NB4 (cell line): ENCODE measurements around the gene PLA2G4E.

Source experiments
- CTCF ChIP-seq: IDR thresholded peaks from one replicate; pipeline ENCODE4 v1.5.1; 2012; ENCODE audit warnings: low read depth, low read length
- POLR2A ChIP-seq: IDR thresholded peaks from 2 replicates; pipeline ENCODE4 v1.6.1; 2011; ENCODE audit warnings: mild to moderate bottlenecking; ENCODE audit not compliant: insufficient read length; ENCODE audit errors: extremely low read depth

DNA sequence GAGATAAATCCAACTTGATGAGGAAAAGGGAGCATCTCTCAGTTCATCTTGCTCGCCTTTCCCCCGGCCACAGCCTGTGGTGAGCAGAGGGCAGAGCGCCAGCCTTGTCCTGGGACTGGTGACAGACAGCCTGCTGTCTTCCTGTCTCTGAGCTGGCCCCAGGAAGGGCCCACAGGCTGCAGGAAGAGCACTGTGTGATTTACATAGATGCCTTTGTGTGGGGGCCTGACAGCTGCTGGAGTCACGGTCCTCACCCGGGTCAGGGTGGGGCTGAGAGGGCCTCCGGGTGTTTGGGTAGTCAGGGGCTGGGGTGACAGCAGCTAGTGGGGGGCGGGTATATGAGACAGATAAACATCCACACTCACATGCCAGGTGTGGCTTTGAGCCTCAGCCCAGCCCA, 44.2 kb upstream of the PLA2G4E start:
- TF ChIP-seq CTCF (no peak), POLR2A (no peak)
